SJSA1 (cell line): ENCODE measurements around the gene FXR2. TPM values are rescaled to one million over a fixed set of nuclear protein-coding genes. Genes with fewer than 3 reads are reported as not detected.
A peak's percentile ranks its signal among the peaks of the same experiment; 100 is the strongest.
"Not testable (repeated sequence)": the region's sequence is repeated elsewhere in the genome, so short reads cannot be mapped to it uniquely, and the experiment has no call there.

Source experiments
- DNase-seq, 2 experiments: peaks; one replicate each; pipeline ENCODE4 v3.0.0-alpha.2; 2015 to 2020; ENCODE audit warnings: low spot score in 2 of 2, low read depth in 1 of 2
- H3K27ac ChIP-seq: fragments of 250-450 bp; sonication (Bioruptor Pico); 2 replicates; pipeline ENCODE4 v1.5.1; 2020; ENCODE audit warnings: mild to moderate bottlenecking, moderate library complexity
- H3K27me3 ChIP-seq: fragments of 250-450 bp; sonication (Bioruptor Pico); replicated peaks from 2 replicates; pipeline ENCODE4 v1.5.1; 2020; ENCODE audit warnings: mild to moderate bottlenecking, moderate library complexity
- H3K36me3 ChIP-seq: fragments of 250-450 bp; sonication (Bioruptor Pico); 2 replicates; pipeline ENCODE4 v1.5.1; 2020; ENCODE audit warnings: mild to moderate bottlenecking
- H3K4me1 ChIP-seq: fragments of 250-450 bp; sonication (Bioruptor Pico); replicated peaks from 2 replicates; pipeline ENCODE4 v1.6.1; 2021; ENCODE audit warnings: mild to moderate bottlenecking
- H3K4me3 ChIP-seq: fragments of 250-450 bp; sonication (Bioruptor Pico); 2 replicates; pipeline ENCODE4 v1.5.1; 2020; ENCODE audit warnings: mild to moderate bottlenecking
- H3K9me3 ChIP-seq: fragments of 250-450 bp; sonication (Bioruptor Pico); replicated peaks from 2 replicates; pipeline ENCODE4 v1.5.1; 2020; ENCODE audit warnings: mild to moderate bottlenecking
- total RNA-seq: library from RNA; depleted of rRNA; stranded (reverse); fragments of >200 nt; shearing (Covaris generic); gene quantifications from 2 replicates; pipeline ENCODE4 v1.2.3, GENCODE V29; 2014

FXR2 gene
- total RNA-seq, 1 experiment from 2014 or later, result 49.5 TPM

GRCh38 chr17:7640783-7641182, 26.1 kb upstream of the FXR2 start:
- Histone ChIP-seq H3K9me3 (no peaks in the 10 kb centered on the region), H3K4me3 (no peak overlapping the region), H3K27me3 (no peaks in the 10 kb centered on the region), H3K27ac (no peak overlapping the region), H3K36me3 (no peaks in the 10 kb centered on the region), H3K4me1 (no peaks in the 10 kb centered on the region)
- no peak for DNase-seq

- no peak for DNase-seq
- H3K36me3 ChIP-seq, result no peaks in the 10 kb centered on the region
These were observed 21.5 kb upstream of the FXR2 start for GRCh38 chr17:7636163-7636562.

GRCh38 chr17:7634384-7634783, 19.7 kb upstream of the FXR2 start:
- no peak overlapping the region for H3K4me3 ChIP-seq
- DNase-seq, result no peak
- no peak overlapping the region for H3K27ac ChIP-seq
- H3K4me1 ChIP-seq, result no peaks in the 10 kb centered on the region
- H3K9me3 ChIP-seq, result no peaks in the 10 kb centered on the region
- no peaks in the 10 kb centered on the region for H3K36me3 ChIP-seq
- no peaks in the 10 kb centered on the region for H3K27me3 ChIP-seq

More at GRCh38 chr17:7636163-7636562, 21.5 kb upstream of the FXR2 start:
- Histone ChIP-seq H3K27me3 (no peaks in the 10 kb centered on the region), H3K27ac (no peak overlapping the region), H3K9me3 (no peaks in the 10 kb centered on the region), H3K4me3 (no peak overlapping the region), H3K4me1 (no peaks in the 10 kb centered on the region)

- no peak overlapping the region for H3K27ac ChIP-seq
- H3K27me3 ChIP-seq, result no peaks in the 10 kb centered on the region
- H3K9me3 ChIP-seq, result no peaks in the 10 kb centered on the region
- no peak overlapping the region for H3K4me3 ChIP-seq
- H3K36me3 ChIP-seq, result no peaks in the 10 kb centered on the region
- no peaks in the 10 kb centered on the region for H3K4me1 ChIP-seq
- DNase-seq, result no peak
These were observed 18.4 kb upstream of the FXR2 start for GRCh38 chr17:7633093-7633492.

GRCh38 chr17:7632492-7632894, 17.8 kb upstream of the FXR2 start:
- H3K36me3 ChIP-seq, result no peaks in the 10 kb centered on the region
- H3K27me3 ChIP-seq, result no peaks in the 10 kb centered on the region
- DNase-seq, result no peak
- H3K4me3 ChIP-seq, result no peak overlapping the region
- H3K4me1 ChIP-seq, result no peaks in the 10 kb centered on the region
- H3K9me3 ChIP-seq, result no peaks in the 10 kb centered on the region
- no peak overlapping the region for H3K27ac ChIP-seq

- Histone ChIP-seq H3K27me3 (no peaks in the 10 kb centered on the region), H3K27ac (no peak overlapping the region), H3K36me3 (no peaks in the 10 kb centered on the region), H3K4me1 (no peaks in the 10 kb centered on the region; the same call in 1 of the 2 replicates), H3K9me3 (no peaks in the 10 kb centered on the region), H3K4me3 (no peak overlapping the region)
- no peak for DNase-seq
These were observed 17.0 kb upstream of the FXR2 start for GRCh38 chr17:7631398-7632380.

- H3K9me3 ChIP-seq, result no peaks in the 10 kb centered on the region
- no peaks in the 10 kb centered on the region for H3K27me3 ChIP-seq
- no peaks in the 10 kb centered on the region; the same call in 1 of the 2 replicates for H3K4me1 ChIP-seq
- DNase-seq, result no peak
- H3K36me3 ChIP-seq, result no peaks in the 10 kb centered on the region
- no peak within 1 kb of the TSS for H3K4me3 ChIP-seq
- H3K27ac ChIP-seq, result no peak within 1 kb of the TSS
These were observed 15.4 kb upstream of the FXR2 start, which contains the start of gene SHBG for GRCh38 chr17:7629939-7630571. Gene SHBG, plus strand, starts transcription at chr17:7630135. Its CDS starts 38 bp downstream, at chr17:7630173.

- H3K4me1 ChIP-seq, result no peaks in the 10 kb centered on the region; the same call in 1 of the 2 replicates
- peak; percentile 84 to 94 for DNase-seq
- H3K9me3 ChIP-seq, result no peaks in the 10 kb centered on the region
- no peaks in the 10 kb centered on the region for H3K36me3 ChIP-seq
- H3K27ac ChIP-seq, result peak within 1 kb of the TSS; percentile 59
- H3K4me3 ChIP-seq, result peak within 1 kb of the TSS; percentile 48
- H3K27me3 ChIP-seq, result no peaks in the 10 kb centered on the region
These were observed 12.8 kb upstream of the FXR2 start, which contains the start of gene SAT2 for GRCh38 chr17:7627250-7628121. Gene SAT2, minus strand, starts transcription at chr17:7627821. Its CDS starts 186 bp downstream, at chr17:7627635.

- Histone ChIP-seq H3K9me3 (no peaks in the 10 kb centered on the region), H3K27me3 (no peaks in the 10 kb centered on the region), H3K27ac (no peak overlapping the region), H3K4me3 (peak overlapping the region; percentile 48), H3K4me1 (no peaks in the 10 kb centered on the region; the same call in 1 of the 2 replicates), H3K36me3 (no peaks in the 10 kb centered on the region)
- no peak for DNase-seq
These were observed 12.2 kb upstream of the FXR2 start for GRCh38 chr17:7626956-7627249.

- Histone ChIP-seq H3K4me3 (no peak overlapping the region), H3K9me3 (no peaks in the 10 kb centered on the region), H3K36me3 (no peaks in the 10 kb centered on the region), H3K4me1 (no peaks in the 10 kb centered on the region; the same call in 1 of the 2 replicates), H3K27me3 (no peaks in the 10 kb centered on the region), H3K27ac (no peak overlapping the region)
- no peak for DNase-seq
These were observed 11.6 kb upstream of the FXR2 start for GRCh38 chr17:7626307-7626706.

GRCh38 chr17:7625749-7626148, 11.1 kb upstream of the FXR2 start:
- not testable (repeated sequence) for H3K27me3 ChIP-seq, H3K9me3 ChIP-seq, H3K27ac ChIP-seq, H3K4me1 ChIP-seq, H3K4me3 ChIP-seq, DNase-seq, H3K36me3 ChIP-seq

GRCh38 chr17:7623661-7624060, 9.0 kb upstream of the FXR2 start:
- DNase-seq, result no peak
- no peaks in the 10 kb centered on the region for H3K27me3 ChIP-seq
- no peak overlapping the region for H3K27ac ChIP-seq
- H3K4me3 ChIP-seq, result no peak overlapping the region
- H3K9me3 ChIP-seq, result no peaks in the 10 kb centered on the region
- H3K4me1 ChIP-seq, result no peaks in the 10 kb centered on the region; the same call in 1 of the 2 replicates
- no peaks in the 10 kb centered on the region for H3K36me3 ChIP-seq

- no peaks in the 10 kb centered on the region for H3K9me3 ChIP-seq
- H3K4me1 ChIP-seq, result no peaks in the 10 kb centered on the region
- DNase-seq, result no peak
- H3K27me3 ChIP-seq, result no peaks in the 10 kb centered on the region
- H3K27ac ChIP-seq, result no peak overlapping the region
- no peak overlapping the region for H3K4me3 ChIP-seq
- H3K36me3 ChIP-seq, result no peaks in the 10 kb centered on the region
These were observed 6.1 kb upstream of the FXR2 start for GRCh38 chr17:7620835-7621234.
